ENCODE results near the gene MVP.
"Not testable (repeated sequence)": the region's sequence is repeated elsewhere in the genome, so short reads cannot be mapped to it uniquely, and the experiment has no call there.

Gene MVP

GRCh38 chr16:29825145-29826044 is 5.1 kb downstream of the MVP start:
- no peaks in the 10 kb centered on the region for H3K36me3 ChIP-seq (ENCODE audit: control insufficient read depth, insufficient read depth, low read length)
- peaks cover 28% of the 10 kb centered on the region for H3K4me1 ChIP-seq (ENCODE audit: control insufficient read depth, insufficient read depth, low read length)
- peak overlapping the region; percentile 34 for H3K4me3 ChIP-seq (ENCODE audit: low read length)
- peak overlapping the region; percentile 62 for H3K27ac ChIP-seq (ENCODE audit: low read depth, low read length)
- H3K27me3 ChIP-seq (ENCODE audit: control insufficient read depth, insufficient read depth, low read length) = no peaks in the 10 kb centered on the region
- no peak overlapping the region for H3K9ac ChIP-seq (ENCODE audit: low read length)

- H3K4me1 ChIP-seq (ENCODE audit: control insufficient read depth, insufficient read depth, low read length) = peaks cover 20% of the 10 kb centered on the region
- peaks cover 5% of the 10 kb centered on the region for H3K36me3 ChIP-seq (ENCODE audit: control insufficient read depth, insufficient read depth, low read length)
- peak overlapping the region; percentile 30 for H3K27ac ChIP-seq (ENCODE audit: low read depth, low read length)
- no peak overlapping the region for H3K9ac ChIP-seq (ENCODE audit: low read length)
- no peak overlapping the region for H3K4me3 ChIP-seq (ENCODE audit: low read length)
- H3K27me3 ChIP-seq (ENCODE audit: control insufficient read depth, insufficient read depth, low read length) = no peaks in the 10 kb centered on the region
Measured at GRCh38 chr16:29826342-29826695, 6.1 kb downstream of the MVP start.

DNA sequence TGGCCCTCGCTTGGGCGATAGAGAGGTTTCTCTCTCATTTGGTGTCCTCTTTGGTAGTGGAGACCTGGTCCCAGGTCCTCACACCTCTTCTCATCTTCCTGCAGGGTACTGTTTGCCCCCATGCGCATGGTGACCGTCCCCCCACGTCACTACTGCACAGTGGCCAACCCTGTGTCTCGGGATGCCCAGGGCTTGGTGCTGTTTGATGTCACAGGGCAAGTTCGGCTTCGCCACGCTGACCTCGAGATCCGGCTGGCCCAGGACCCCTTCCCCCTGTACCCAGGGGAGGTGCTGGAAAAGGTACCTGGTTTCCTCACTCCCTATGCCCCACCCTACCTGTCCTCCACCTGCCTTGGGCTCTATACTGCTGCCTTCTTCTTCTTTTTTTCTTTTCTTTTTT is 10.5 kb downstream of the MVP start:
- H3K27ac ChIP-seq (ENCODE audit: low read depth, low read length) = no peak overlapping the region
- peaks cover 3% of the 10 kb centered on the region for H3K4me1 ChIP-seq (ENCODE audit: control insufficient read depth, insufficient read depth, low read length)

DNA sequence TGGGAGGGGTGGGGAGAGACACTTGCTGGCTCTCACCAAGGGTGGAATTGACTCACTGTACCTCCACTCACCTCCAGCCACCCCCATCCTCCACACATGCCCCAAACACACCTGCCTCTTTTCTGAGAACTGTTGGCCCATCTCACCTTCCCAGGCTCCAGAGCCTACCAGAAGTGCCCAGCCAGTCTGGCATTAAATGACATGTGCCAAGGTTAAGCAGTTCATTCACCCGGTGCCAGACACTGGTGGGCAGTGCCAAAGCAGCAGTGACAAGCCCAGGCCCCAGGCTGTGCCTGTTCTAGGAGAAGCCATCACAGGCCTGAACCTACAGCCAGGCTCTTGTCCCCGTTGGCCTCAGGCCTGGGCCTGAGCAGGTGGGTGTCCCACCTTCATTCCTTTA is 11.2 kb downstream of the MVP start:
- no peaks in the 10 kb centered on the region for H3K27me3 ChIP-seq (ENCODE audit: control insufficient read depth, insufficient read depth, low read length)
- H3K4me1 ChIP-seq (ENCODE audit: control insufficient read depth, insufficient read depth, low read length) = no peaks in the 10 kb centered on the region
- H3K9ac ChIP-seq (ENCODE audit: low read length) = no peak overlapping the region
- peaks cover 33% of the 10 kb centered on the region for H3K36me3 ChIP-seq (ENCODE audit: control insufficient read depth, insufficient read depth, low read length)
- no peak overlapping the region for H3K27ac ChIP-seq (ENCODE audit: low read depth, low read length)
- no peak overlapping the region for H3K4me3 ChIP-seq (ENCODE audit: low read length)

More for the DNA sequence above, 10.5 kb downstream of the MVP start:
- H3K9ac ChIP-seq (ENCODE audit: low read length) = no peak overlapping the region
- H3K4me3 ChIP-seq (ENCODE audit: low read length) = no peak overlapping the region
- peaks cover 32% of the 10 kb centered on the region for H3K36me3 ChIP-seq (ENCODE audit: control insufficient read depth, insufficient read depth, low read length)
- no peaks in the 10 kb centered on the region for H3K27me3 ChIP-seq (ENCODE audit: control insufficient read depth, insufficient read depth, low read length)

DNA sequence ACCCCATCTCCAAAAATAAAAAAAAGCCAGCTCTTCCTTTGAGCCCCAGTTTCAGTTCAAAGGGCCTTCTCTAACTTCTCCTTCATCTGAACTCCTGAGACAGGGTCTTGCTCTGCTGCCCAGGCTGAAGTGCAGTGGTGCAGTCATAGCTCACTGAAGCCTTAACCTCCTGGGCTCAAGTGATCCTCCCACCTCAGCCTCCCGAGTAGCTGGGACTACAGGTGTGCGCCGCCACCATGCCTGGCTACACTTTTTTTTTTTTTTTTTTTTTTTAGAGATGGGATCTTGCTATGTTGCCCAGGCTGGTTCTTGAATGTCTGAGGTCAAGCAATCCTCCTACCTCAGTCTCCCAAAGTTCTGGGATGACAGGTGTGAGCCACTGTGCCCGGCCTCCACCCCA is 13.0 kb downstream of the MVP start:
- H3K4me1 ChIP-seq (ENCODE audit: control insufficient read depth, insufficient read depth, low read length); H3K4me3 ChIP-seq (ENCODE audit: low read length); H3K27me3 ChIP-seq (ENCODE audit: control insufficient read depth, insufficient read depth, low read length); H3K27ac ChIP-seq (ENCODE audit: low read depth, low read length); H3K9ac ChIP-seq (ENCODE audit: low read length): not testable (repeated sequence)
- H3K36me3 ChIP-seq (ENCODE audit: control insufficient read depth, insufficient read depth, low read length) = peaks cover 47% of the 10 kb centered on the region

DNA sequence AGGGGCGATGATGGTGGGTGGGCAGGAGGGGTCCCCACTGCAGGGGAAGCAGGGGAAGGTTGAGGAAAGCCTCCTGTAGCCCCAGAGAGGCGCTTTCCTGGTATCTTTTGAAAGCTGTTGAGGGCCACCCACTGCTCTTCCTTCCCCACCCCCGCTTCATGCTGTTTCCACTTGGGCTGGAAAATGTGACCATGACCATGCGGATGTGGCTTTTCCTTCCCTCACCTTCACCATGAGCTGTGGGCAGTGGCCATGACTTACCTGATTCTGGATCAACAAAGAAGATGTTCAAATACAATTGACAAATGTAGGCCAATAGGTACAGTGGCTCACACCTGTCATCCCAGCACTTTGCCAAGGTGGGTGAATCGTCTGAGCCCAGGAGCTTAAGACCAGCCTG is 13.8 kb downstream of the MVP start:
- peaks cover 51% of the 10 kb centered on the region for H3K36me3 ChIP-seq (ENCODE audit: control insufficient read depth, insufficient read depth, low read length)
- no peaks in the 10 kb centered on the region for H3K27me3 ChIP-seq (ENCODE audit: control insufficient read depth, insufficient read depth, low read length)
- no peak overlapping the region for H3K4me3 ChIP-seq (ENCODE audit: low read length)

GRCh38 chr16:29835926-29836325 is 15.7 kb downstream of the MVP start:
- Histone ChIP-seq H3K4me1 (ENCODE audit: control insufficient read depth, insufficient read depth, low read length) (no peaks in the 10 kb centered on the region), H3K36me3 (ENCODE audit: control insufficient read depth, insufficient read depth, low read length) (peaks cover 59% of the 10 kb centered on the region), H3K9ac (ENCODE audit: low read length) (no peak overlapping the region), H3K27ac (ENCODE audit: low read depth, low read length) (no peak overlapping the region), H3K27me3 (ENCODE audit: control insufficient read depth, insufficient read depth, low read length) (no peaks in the 10 kb centered on the region), H3K4me3 (ENCODE audit: low read length) (no peak overlapping the region)

More for the DNA sequence above, 13.8 kb downstream of the MVP start:
- no peak overlapping the region for H3K9ac ChIP-seq (ENCODE audit: low read length)
- no peaks in the 10 kb centered on the region for H3K4me1 ChIP-seq (ENCODE audit: control insufficient read depth, insufficient read depth, low read length)
- no peak overlapping the region for H3K27ac ChIP-seq (ENCODE audit: low read depth, low read length)

- Histone ChIP-seq H3K4me3 (ENCODE audit: low read length) (no peak overlapping the region), H3K27ac (ENCODE audit: low read depth, low read length) (no peak overlapping the region), H3K4me1 (ENCODE audit: control insufficient read depth, insufficient read depth, low read length) (no peaks in the 10 kb centered on the region), H3K36me3 (ENCODE audit: control insufficient read depth, insufficient read depth, low read length) (peaks cover 55% of the 10 kb centered on the region), H3K27me3 (ENCODE audit: control insufficient read depth, insufficient read depth, low read length) (no peaks in the 10 kb centered on the region), H3K9ac (ENCODE audit: low read length) (no peak overlapping the region)
Measured at GRCh38 chr16:29836623-29837022, 16.4 kb downstream of the MVP start.

DNA sequence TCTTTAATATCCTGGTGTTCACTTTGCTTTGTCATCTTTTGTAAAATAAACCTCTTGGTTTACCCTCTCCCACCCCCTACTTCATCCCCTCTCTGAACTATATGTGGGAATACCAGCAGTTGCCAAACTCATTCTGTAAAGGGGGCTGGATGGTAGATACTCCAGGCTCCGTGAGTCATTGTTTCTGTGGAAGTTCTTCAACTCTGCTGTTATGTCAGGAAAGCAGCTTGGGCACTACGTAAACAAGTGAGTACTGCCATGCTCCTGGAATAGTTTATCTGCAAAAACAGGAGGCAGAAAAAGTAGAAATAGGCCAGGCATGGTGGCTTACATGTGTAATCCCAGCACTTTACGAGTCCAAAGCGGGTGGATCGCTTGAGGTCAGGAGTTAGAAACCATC is 17.6 kb downstream of the MVP start:
- H3K27ac ChIP-seq (ENCODE audit: low read depth, low read length) = no peak overlapping the region
- H3K9ac ChIP-seq (ENCODE audit: low read length) = no peak overlapping the region
- H3K27me3 ChIP-seq (ENCODE audit: control insufficient read depth, insufficient read depth, low read length) = no peaks in the 10 kb centered on the region
- H3K4me3 ChIP-seq (ENCODE audit: low read length) = no peak overlapping the region
- H3K36me3 ChIP-seq (ENCODE audit: control insufficient read depth, insufficient read depth, low read length) = peaks cover 58% of the 10 kb centered on the region
- no peaks in the 10 kb centered on the region for H3K4me1 ChIP-seq (ENCODE audit: control insufficient read depth, insufficient read depth, low read length)

- Histone ChIP-seq H3K36me3 (ENCODE audit: control insufficient read depth, insufficient read depth, low read length) (peaks cover 53% of the 10 kb centered on the region), H3K4me1 (ENCODE audit: control insufficient read depth, insufficient read depth, low read length) (no peaks in the 10 kb centered on the region), H3K27me3 (ENCODE audit: control insufficient read depth, insufficient read depth, low read length) (no peaks in the 10 kb centered on the region), H3K9ac (ENCODE audit: low read length) (no peak overlapping the region), H3K4me3 (ENCODE audit: low read length) (no peak overlapping the region), H3K27ac (ENCODE audit: low read depth, low read length) (no peak overlapping the region)
Measured at GRCh38 chr16:29839822-29840221, 19.6 kb downstream of the MVP start.

DNA sequence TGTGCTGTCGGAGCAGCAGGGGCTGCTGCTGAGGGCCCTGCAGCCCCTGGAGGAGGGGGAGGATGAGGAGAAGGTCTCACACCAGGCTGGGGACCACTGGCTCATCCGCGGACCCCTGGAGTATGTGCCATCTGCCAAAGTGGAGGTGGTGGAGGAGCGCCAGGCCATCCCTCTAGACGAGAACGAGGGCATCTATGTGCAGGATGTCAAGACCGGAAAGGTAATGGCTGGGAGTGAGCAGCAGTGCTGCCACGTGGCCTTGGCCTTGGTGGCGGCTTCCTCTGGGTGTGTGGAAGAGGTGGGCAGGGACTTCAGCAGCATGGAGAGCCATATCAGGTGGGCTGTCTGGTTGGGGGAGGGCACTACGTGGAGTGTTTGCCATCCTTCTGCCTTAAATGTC is 20.0 kb downstream of the MVP start:
- Histone ChIP-seq H3K27me3 (ENCODE audit: control insufficient read depth, insufficient read depth, low read length) (no peaks in the 10 kb centered on the region), H3K27ac (ENCODE audit: low read depth, low read length) (no peak overlapping the region), H3K4me1 (ENCODE audit: control insufficient read depth, insufficient read depth, low read length) (no peaks in the 10 kb centered on the region), H3K9ac (ENCODE audit: low read length) (no peak overlapping the region), H3K4me3 (ENCODE audit: low read length) (no peak overlapping the region), H3K36me3 (ENCODE audit: control insufficient read depth, insufficient read depth, low read length) (peaks cover 53% of the 10 kb centered on the region)

- Histone ChIP-seq H3K27ac (ENCODE audit: low read depth, low read length) (no peak overlapping the region), H3K9ac (ENCODE audit: low read length) (no peak overlapping the region), H3K4me3 (ENCODE audit: low read length) (no peak overlapping the region), H3K36me3 (ENCODE audit: control insufficient read depth, insufficient read depth, low read length) (peaks cover 58% of the 10 kb centered on the region), H3K27me3 (ENCODE audit: control insufficient read depth, insufficient read depth, low read length) (no peaks in the 10 kb centered on the region), H3K4me1 (ENCODE audit: control insufficient read depth, insufficient read depth, low read length) (no peaks in the 10 kb centered on the region)
Measured at GRCh38 chr16:29841631-29842030, 21.4 kb downstream of the MVP start.

DNA sequence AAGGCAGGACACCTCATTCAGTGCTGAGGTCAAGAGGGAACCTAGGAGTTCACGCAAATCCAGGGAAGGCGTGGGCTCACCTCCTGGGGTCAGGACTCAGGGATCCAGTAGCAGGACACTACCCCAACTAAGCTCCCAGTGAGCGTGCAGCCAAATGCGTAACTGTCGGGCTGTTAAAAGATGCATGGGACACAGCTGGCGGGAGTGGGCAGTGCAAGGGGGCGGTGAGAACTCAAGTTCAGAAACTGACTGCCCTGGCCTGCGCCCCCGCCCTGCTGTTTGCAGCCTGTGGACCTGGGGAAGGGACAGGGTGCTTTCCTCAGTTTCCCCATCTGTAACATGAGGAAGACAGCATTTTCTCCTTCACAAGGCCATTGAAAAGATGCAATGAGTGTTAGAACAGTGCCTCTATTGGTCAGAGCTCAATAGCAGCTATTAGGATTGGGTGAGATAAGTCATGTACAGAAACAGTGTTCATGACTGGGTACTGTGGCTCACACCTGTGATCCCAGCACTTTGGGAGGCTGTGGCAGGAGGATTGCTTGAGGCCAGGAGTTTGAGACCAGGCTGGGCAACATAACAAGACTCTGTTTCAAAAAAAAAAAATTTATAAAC is 22.6 kb downstream of the MVP start:
- Histone ChIP-seq H3K36me3 (ENCODE audit: control insufficient read depth, insufficient read depth, low read length) (peaks cover 59% of the 10 kb centered on the region), H3K27me3 (ENCODE audit: control insufficient read depth, insufficient read depth, low read length) (no peaks in the 10 kb centered on the region), H3K27ac (ENCODE audit: low read depth, low read length) (no peak overlapping the region), H3K4me1 (ENCODE audit: control insufficient read depth, insufficient read depth, low read length) (no peaks in the 10 kb centered on the region), H3K9ac (ENCODE audit: low read length) (no peak overlapping the region), H3K4me3 (ENCODE audit: low read length) (no peak overlapping the region)

Measured in rectal smooth muscle tissue (tissue), 1 donor.